ENCODE data around the gene LSAMP.

DNA sequence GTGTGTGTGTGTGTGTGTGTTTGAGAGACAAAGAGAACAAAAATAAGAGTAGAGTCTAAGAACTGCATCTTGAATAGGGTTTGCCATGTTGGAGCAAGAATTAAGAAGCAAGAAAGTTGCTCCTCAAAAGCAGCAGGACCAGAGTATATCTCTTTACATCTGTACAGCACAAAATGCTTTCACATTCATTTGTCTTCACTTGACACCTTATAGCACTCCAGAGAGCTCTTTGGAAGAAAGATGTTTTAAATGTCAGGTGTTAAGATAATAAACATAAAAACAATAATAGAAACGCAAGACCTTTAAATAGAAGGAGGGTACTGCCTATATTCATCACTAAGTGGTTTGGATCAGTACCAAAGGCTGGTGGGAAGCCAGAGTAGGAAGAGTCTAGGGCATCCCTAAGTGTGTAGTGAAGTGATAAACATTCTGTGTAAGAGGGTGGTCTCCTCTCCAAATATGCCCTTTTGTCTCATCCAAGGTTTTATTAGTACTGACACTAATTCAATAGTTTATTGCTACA is 19.1 kb upstream of the LSAMP start:
- TF ChIP-seq, protein P1, sequence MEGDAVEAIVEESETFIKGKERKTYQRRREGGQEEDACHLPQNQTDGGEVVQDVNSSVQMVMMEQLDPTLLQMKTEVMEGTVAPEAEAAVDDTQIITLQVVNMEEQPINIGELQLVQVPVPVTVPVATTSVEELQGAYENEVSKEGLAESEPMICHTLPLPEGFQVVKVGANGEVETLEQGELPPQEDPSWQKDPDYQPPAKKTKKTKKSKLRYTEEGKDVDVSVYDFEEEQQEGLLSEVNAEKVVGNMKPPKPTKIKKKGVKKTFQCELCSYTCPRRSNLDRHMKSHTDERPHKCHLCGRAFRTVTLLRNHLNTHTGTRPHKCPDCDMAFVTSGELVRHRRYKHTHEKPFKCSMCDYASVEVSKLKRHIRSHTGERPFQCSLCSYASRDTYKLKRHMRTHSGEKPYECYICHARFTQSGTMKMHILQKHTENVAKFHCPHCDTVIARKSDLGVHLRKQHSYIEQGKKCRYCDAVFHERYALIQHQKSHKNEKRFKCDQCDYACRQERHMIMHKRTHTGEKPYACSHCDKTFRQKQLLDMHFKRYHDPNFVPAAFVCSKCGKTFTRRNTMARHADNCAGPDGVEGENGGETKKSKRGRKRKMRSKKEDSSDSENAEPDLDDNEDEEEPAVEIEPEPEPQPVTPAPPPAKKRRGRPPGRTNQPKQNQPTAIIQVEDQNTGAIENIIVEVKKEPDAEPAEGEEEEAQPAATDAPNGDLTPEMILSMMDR (conservative IDR thresholded peaks at IDR 0.05): no peak
- TF ChIP-seq EZH2 (IDR thresholded peaks at IDR 0.05; ENCODE audit: low read depth): no peak

Data from PC-9 (cell line).